ENCODE measurements around the gene LTN1. TPM values are rescaled to one million over a fixed set of nuclear protein-coding genes. Genes with fewer than 3 reads are reported as not detected.

LTN1 gene
- total RNA-seq, 1 donor from 2014 or later: 24.9 TPM

DNA sequence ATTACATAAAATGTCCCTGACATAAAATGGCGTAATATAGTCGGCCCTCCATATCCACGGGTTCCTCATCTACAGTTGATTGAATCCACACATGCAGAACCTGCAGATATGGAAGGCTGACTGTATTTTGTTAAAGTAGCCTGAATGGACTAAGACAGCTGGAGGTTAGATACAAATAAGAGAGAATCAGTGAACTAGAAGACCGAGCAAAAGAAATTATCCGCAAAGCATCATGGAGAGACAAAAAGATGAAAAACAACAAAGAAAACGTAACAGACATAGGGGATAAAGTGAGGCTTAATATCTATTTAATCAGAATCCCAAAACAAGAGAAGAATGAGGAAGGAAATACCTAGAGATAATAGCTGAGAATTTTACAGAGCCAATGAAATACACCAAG, 20.3 kb downstream of the LTN1 start:
- H3K9me3 Mint-ChIP-seq: peaks cover 5% of the 10 kb centered on the region
- DNase-seq (ENCODE audit: low spot score): no peak

DNA sequence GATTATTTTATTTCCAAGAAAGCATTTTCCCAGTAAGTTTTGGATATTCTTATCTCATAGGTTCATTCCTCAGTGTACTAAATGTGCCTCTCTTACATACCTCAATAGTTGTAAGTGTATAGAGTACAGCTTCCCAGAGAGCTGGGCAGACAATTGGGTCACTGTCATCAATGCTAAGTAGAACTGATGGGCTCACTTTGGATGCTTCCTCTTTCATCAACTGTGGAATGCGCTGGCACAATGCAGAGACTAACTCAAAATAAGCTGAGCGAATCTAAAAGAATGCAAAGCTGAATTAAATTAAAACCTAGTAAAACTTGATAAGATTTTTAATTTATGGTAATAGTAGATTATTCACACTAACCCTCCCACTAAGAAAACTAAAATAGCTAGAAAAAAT, 21.5 kb downstream of the LTN1 start:
- Mint-ChIP-seq H3K27me3 (ENCODE audit: low read depth) (no peaks in the 10 kb centered on the region), H3K27ac (no peak overlapping the region), H3K9me3 (peaks cover 5% of the 10 kb centered on the region), H3K4me3 (ENCODE audit: low read depth) (no peak overlapping the region), H3K4me1 (ENCODE audit: low read depth) (no peaks in the 10 kb centered on the region), H3K36me3 (ENCODE audit: low read depth) (peaks cover 70% of the 10 kb centered on the region)
- no peak for DNase-seq (ENCODE audit: low spot score)
- intact Hi-C loops (cut with micrococcal nuclease): no loop called here

More for the DNA sequence above, 20.3 kb downstream of the LTN1 start:
- Mint-ChIP-seq H3K27me3 (ENCODE audit: low read depth) (no peaks in the 10 kb centered on the region), H3K4me3 (ENCODE audit: low read depth) (no peak overlapping the region), H3K36me3 (ENCODE audit: low read depth) (peaks cover 60% of the 10 kb centered on the region), H3K4me1 (ENCODE audit: low read depth) (no peaks in the 10 kb centered on the region), H3K27ac (no peak overlapping the region)
- intact Hi-C loops (cut with micrococcal nuclease): no loop called here

- Mint-ChIP-seq H3K4me3 (ENCODE audit: low read depth) (no peak overlapping the region), H3K4me1 (ENCODE audit: low read depth) (peaks cover 4% of the 10 kb centered on the region), H3K9me3 (no peaks in the 10 kb centered on the region), H3K27me3 (ENCODE audit: low read depth) (no peaks in the 10 kb centered on the region), H3K27ac (no peak overlapping the region), H3K36me3 (ENCODE audit: low read depth) (peaks cover 54% of the 10 kb centered on the region)
- DNase-seq (ENCODE audit: low spot score): no peak
- intact Hi-C loops (cut with micrococcal nuclease): no loop called here
Observed at GRCh38 chr21:28963831-28964230, 28.8 kb downstream of the LTN1 start.

- H3K36me3 Mint-ChIP-seq (ENCODE audit: low read depth): peaks cover 58% of the 10 kb centered on the region
Observed at GRCh38 chr21:28962465-28962864, 30.2 kb downstream of the LTN1 start.

GRCh38 chr21:28961927-28962326, 30.8 kb downstream of the LTN1 start:
- H3K4me3 Mint-ChIP-seq (ENCODE audit: low read depth): no peak overlapping the region
- H3K27ac Mint-ChIP-seq: no peak overlapping the region
- no peaks in the 10 kb centered on the region for H3K27me3 Mint-ChIP-seq (ENCODE audit: low read depth)
- intact Hi-C loops (cut with micrococcal nuclease): no loop called here
- H3K4me1 Mint-ChIP-seq (ENCODE audit: low read depth): peaks cover 4% of the 10 kb centered on the region
- peaks cover 59% of the 10 kb centered on the region for H3K36me3 Mint-ChIP-seq (ENCODE audit: low read depth)
- DNase-seq (ENCODE audit: low spot score): no peak
- no peaks in the 10 kb centered on the region for H3K9me3 Mint-ChIP-seq

More at GRCh38 chr21:28962465-28962864, 30.2 kb downstream of the LTN1 start:
- no peak for DNase-seq (ENCODE audit: low spot score)
- Mint-ChIP-seq H3K9me3 (no peaks in the 10 kb centered on the region), H3K4me3 (ENCODE audit: low read depth) (no peak overlapping the region), H3K27ac (no peak overlapping the region), H3K4me1 (ENCODE audit: low read depth) (peaks cover 4% of the 10 kb centered on the region), H3K27me3 (ENCODE audit: low read depth) (no peaks in the 10 kb centered on the region)
- intact Hi-C loops (cut with micrococcal nuclease): no loop called here

- intact Hi-C loops (cut with micrococcal nuclease): no loop called here
- no peak overlapping the region for H3K27ac Mint-ChIP-seq
- no peak for DNase-seq (ENCODE audit: low spot score)
- H3K4me3 Mint-ChIP-seq (ENCODE audit: low read depth): no peak overlapping the region
- H3K9me3 Mint-ChIP-seq: no peaks in the 10 kb centered on the region
- peaks cover 62% of the 10 kb centered on the region for H3K36me3 Mint-ChIP-seq (ENCODE audit: low read depth)
- no peaks in the 10 kb centered on the region for H3K27me3 Mint-ChIP-seq (ENCODE audit: low read depth)
- H3K4me1 Mint-ChIP-seq (ENCODE audit: low read depth): peaks cover 4% of the 10 kb centered on the region
Observed at GRCh38 chr21:28960245-28960644, 32.4 kb downstream of the LTN1 start.

DNA sequence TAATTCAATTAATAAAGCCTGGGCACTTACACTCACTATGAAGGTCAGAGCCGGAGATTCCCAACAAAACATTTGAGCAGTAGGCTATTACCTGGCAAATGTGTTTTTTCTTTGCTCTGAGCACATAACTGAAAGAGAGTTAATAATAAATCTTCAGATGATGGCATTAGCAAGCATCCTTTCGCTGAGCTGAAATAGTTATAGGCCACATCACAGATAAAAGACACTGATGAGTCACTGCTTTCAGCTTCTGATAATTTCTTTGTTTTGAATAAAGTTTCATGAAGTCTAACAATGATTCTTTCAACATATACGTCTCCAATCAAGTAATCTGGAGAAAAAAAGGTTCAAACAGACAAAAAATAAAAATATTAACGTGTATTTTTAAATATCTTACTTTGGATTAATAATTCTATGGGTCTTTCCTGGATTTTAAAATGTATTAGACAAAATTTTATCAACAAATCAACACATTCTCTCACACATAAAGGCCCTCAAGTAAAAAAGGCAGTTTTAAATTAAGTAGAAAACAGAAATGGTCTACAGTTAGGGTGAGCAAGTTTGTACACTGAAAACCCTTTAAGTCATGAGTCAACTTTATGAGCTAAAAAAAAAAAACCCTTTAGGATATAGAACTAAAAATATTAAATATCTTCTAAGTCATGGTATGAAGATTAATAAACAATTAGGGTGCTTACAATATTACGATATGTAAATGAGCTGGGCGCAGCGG, 33.1 kb downstream of the LTN1 start:
- Mint-ChIP-seq H3K9me3 (no peaks in the 10 kb centered on the region), H3K27me3 (ENCODE audit: low read depth) (no peaks in the 10 kb centered on the region), H3K27ac (no peak overlapping the region), H3K4me1 (ENCODE audit: low read depth) (peaks cover 8% of the 10 kb centered on the region), H3K36me3 (ENCODE audit: low read depth) (peaks cover 68% of the 10 kb centered on the region), H3K4me3 (ENCODE audit: low read depth) (no peak overlapping the region)
- intact Hi-C loops (cut with micrococcal nuclease): no loop called here
- no peak for DNase-seq (ENCODE audit: low spot score)

- Mint-ChIP-seq H3K4me1 (ENCODE audit: low read depth) (peaks cover 23% of the 10 kb centered on the region), H3K4me3 (ENCODE audit: low read depth) (no peak overlapping the region), H3K9me3 (no peaks in the 10 kb centered on the region), H3K36me3 (ENCODE audit: low read depth) (peaks cover 73% of the 10 kb centered on the region), H3K27ac (no peak overlapping the region), H3K27me3 (ENCODE audit: low read depth) (no peaks in the 10 kb centered on the region)
- intact Hi-C loops (cut with micrococcal nuclease): no loop called here
- DNase-seq (ENCODE audit: low spot score): no peak
Observed at GRCh38 chr21:28953247-28953646, 39.4 kb downstream of the LTN1 start.

- intact Hi-C loops (cut with micrococcal nuclease): no loop called here
- DNase-seq (ENCODE audit: low spot score): no peak
- Mint-ChIP-seq H3K9me3 (no peaks in the 10 kb centered on the region), H3K36me3 (ENCODE audit: low read depth) (peaks cover 68% of the 10 kb centered on the region), H3K27ac (no peak overlapping the region), H3K4me3 (ENCODE audit: low read depth) (no peak overlapping the region), H3K4me1 (ENCODE audit: low read depth) (peaks cover 23% of the 10 kb centered on the region), H3K27me3 (ENCODE audit: low read depth) (no peaks in the 10 kb centered on the region)
Observed at GRCh38 chr21:28952686-28953085, 40.0 kb downstream of the LTN1 start.

GRCh38 chr21:28949318-28949717, 43.4 kb downstream of the LTN1 start:
- intact Hi-C loops (cut with micrococcal nuclease): no loop called here
- H3K27me3 Mint-ChIP-seq (ENCODE audit: low read depth): no peaks in the 10 kb centered on the region
- H3K4me1 Mint-ChIP-seq (ENCODE audit: low read depth): peaks cover 16% of the 10 kb centered on the region
- H3K27ac Mint-ChIP-seq: no peak overlapping the region
- no peak for DNase-seq (ENCODE audit: low spot score)
- peaks cover 56% of the 10 kb centered on the region for H3K36me3 Mint-ChIP-seq (ENCODE audit: low read depth)
- no peaks in the 10 kb centered on the region for H3K9me3 Mint-ChIP-seq
- H3K4me3 Mint-ChIP-seq (ENCODE audit: low read depth): no peak overlapping the region

DNA sequence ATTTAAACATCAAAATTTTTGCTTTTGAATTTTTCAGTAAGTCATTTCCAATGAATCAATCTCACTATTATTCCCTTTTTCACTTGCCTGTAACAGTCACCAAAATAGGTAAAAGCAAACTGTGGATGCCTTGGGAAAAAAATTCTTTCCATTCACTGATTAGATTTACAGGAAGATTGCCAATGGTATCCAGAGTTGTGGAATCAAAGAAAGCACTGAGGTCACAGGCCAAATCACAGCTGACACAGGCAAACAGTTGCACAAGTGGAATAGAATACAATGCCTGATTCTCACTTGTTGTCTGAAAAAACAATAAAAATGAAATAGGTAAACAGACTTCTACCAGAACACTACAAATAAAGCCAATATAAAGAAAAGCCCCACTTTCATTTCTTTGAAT, 48.4 kb downstream of the LTN1 start:
- no peaks in the 10 kb centered on the region for H3K27me3 Mint-ChIP-seq (ENCODE audit: low read depth)
- intact Hi-C loops (cut with micrococcal nuclease): no loop called here
- no peak overlapping the region for H3K4me3 Mint-ChIP-seq (ENCODE audit: low read depth)
- H3K36me3 Mint-ChIP-seq (ENCODE audit: low read depth): peaks cover 51% of the 10 kb centered on the region
- H3K27ac Mint-ChIP-seq: no peak overlapping the region
- no peak for DNase-seq (ENCODE audit: low spot score)
- peaks cover under 1% of the 10 kb centered on the region for H3K4me1 Mint-ChIP-seq (ENCODE audit: low read depth)
- no peaks in the 10 kb centered on the region for H3K9me3 Mint-ChIP-seq

- H3K36me3 Mint-ChIP-seq (ENCODE audit: low read depth): peaks cover 48% of the 10 kb centered on the region
- no peaks in the 10 kb centered on the region for H3K9me3 Mint-ChIP-seq
- H3K4me3 Mint-ChIP-seq (ENCODE audit: low read depth): no peak overlapping the region
- H3K4me1 Mint-ChIP-seq (ENCODE audit: low read depth): no peaks in the 10 kb centered on the region
- intact Hi-C loops (cut with micrococcal nuclease): no loop called here
- DNase-seq (ENCODE audit: low spot score): no peak
- no peak overlapping the region for H3K27ac Mint-ChIP-seq
- H3K27me3 Mint-ChIP-seq (ENCODE audit: low read depth): no peaks in the 10 kb centered on the region
Observed at GRCh38 chr21:28943631-28944030, 49.0 kb downstream of the LTN1 start.

DNA sequence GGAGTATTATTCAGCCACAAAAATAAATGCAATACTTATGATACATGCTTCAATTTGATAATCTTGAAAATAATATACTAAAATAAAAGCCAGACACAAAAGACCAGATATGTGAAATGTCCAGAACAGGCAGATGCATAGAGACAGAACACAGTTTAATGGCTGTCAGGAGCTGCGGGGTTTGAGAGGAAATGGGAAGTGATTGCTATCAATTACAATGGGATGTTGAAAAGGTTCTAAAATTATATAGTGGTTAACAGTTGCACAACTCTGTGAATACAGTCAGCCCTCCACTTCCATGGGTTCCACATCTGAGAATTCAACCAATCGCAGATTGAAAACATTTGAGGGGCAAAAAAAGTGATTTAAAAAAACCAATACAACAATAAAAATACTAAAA, 54.0 kb downstream of the LTN1 start:
- no peaks in the 10 kb centered on the region for H3K27me3 Mint-ChIP-seq (ENCODE audit: low read depth)
- H3K4me1 Mint-ChIP-seq (ENCODE audit: low read depth): peaks cover 2% of the 10 kb centered on the region
- peaks cover 58% of the 10 kb centered on the region for H3K36me3 Mint-ChIP-seq (ENCODE audit: low read depth)
- H3K4me3 Mint-ChIP-seq (ENCODE audit: low read depth): no peak overlapping the region
- no peak for DNase-seq (ENCODE audit: low spot score)
- H3K27ac Mint-ChIP-seq: no peak overlapping the region
- intact Hi-C loops (cut with micrococcal nuclease): loop anchor here (1.0 kb wide), 1 partner anchor 193 kb away; no protein-coding TSS in a partner anchor
- no peaks in the 10 kb centered on the region for H3K9me3 Mint-ChIP-seq

Data from activated T-helper 2 cell treated with anti-CD3 and anti-CD28 coated beads, Interferon-gamma antibody, Interleukin-2, Interleukin-4, amounts not matched to agents 10 μg/mL and 5 μg/mL and 100 μg/mL, durations not matched to agents 14 hours and 24 hours and 36 hours (primary cell).